ENCODE measurements around the gene FGFRL1.

The FGFRL1 gene

DNA sequence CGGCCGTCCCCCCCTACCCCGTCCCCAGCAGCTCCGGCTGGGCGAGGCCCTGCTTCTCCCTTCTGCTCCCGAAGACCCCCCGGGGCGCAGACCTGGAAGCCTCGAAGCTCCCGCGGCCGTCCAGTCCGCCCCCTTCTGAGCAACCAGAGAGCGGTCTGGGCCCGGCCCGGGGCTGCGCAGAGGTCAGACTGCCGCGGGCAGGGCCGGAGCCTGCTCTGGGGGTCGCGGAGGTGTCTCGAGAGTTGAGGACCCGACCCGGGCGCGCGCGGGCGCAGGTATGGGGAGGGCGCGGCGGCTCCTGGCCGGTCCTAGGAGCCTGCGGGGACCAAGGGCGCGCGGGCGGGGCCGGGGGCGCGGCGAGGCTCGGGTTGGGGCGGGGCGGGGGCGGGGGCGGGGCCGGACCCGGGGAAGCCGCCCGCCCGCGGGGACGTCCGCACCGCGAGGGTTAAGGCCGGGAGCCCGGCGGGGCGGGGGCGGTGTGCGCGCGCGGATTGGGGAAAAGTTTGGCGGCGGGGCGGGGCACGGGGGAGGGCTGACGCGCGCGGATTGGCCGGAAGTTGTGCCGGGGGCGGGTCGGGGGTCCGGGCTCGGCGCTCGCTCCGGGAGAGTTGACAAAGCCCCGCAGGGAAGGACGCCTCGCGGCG lies at the start of gene FGFRL1:
Gene FGFRL1, plus strand, starts transcription at position 605 of the 644 bp plus-strand sequence. CDS start 860 bp downstream, outside the sequence.
- ATAC-seq, result peak; percentile 73
- peak within 1 kb of the TSS; percentile 93 for H3K4me3 Mint-ChIP-seq
- no peaks in the 10 kb centered on the region for H3K36me3 Mint-ChIP-seq
- peak within 1 kb of the TSS; percentile 78 for H3K27ac Mint-ChIP-seq
- H3K9me3 Mint-ChIP-seq, result peaks cover 2% of the 10 kb centered on the region
- peaks cover 34% of the 10 kb centered on the region for H3K27me3 Mint-ChIP-seq
- peaks cover 36% of the 10 kb centered on the region for H3K4me1 Mint-ChIP-seq

DNA sequence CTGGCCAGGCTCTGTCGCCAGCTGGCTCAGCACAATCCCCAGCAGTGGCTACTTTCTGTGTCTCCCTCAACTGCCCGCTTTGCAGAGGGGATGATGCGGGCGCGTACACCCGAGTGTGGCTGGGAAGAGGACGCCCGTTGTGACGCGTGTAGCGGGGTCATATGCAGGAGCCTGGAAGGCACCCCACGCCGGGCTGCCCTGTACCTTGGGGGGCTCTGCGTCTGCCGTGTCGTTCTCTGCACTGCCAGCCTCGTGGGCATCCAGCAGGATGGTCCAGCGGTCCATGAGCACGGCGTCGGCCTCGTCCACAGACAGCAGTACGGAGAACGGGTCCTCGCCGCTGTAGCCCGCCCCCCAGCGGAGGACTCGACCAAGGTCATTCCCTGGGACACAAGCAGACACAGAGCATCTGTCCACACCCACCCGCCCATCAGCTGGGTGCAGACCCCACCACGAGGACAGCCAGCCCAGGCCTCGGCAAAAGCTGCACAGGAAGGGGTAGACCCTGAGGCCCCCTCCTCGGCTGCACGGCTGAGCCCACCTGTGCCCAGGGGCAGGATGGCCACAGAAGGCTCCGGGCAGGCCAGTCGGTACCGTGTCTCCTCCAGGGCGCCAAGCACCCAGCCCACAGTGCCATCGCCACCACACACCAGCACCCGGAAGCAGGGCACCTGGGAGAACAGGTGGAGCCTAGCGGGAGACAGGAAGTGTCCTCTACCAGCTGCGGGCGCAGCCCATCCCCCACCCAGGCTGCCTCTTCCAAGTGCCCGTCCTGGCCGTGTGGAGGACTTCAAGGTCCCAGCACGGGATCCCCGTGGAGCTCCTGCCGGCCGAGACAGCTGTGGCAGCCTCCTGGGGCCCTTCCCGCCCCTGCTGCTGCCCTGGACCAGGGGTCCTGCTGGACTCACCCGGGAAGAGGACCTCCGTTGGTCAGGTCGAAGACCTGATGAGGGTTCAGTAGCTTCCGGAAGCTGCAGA lies 48.9 kb upstream of the FGFRL1 start:
- no peak for ATAC-seq
- H3K36me3 Mint-ChIP-seq, result peaks cover 25% of the 10 kb centered on the region

GRCh38 chr4:963276-964225 lies 47.9 kb upstream of the FGFRL1 start:
- H3K9me3 Mint-ChIP-seq, result no peaks in the 10 kb centered on the region
- H3K36me3 Mint-ChIP-seq, result peaks cover 17% of the 10 kb centered on the region
- H3K27me3 Mint-ChIP-seq, result no peaks in the 10 kb centered on the region
- H3K27ac Mint-ChIP-seq, result no peak overlapping the region
- H3K4me1 Mint-ChIP-seq, result peaks cover under 1% of the 10 kb centered on the region
- ATAC-seq, result no peak
- no peak overlapping the region for H3K4me3 Mint-ChIP-seq

More for the DNA sequence above, 48.9 kb upstream of the FGFRL1 start:
- no peaks in the 10 kb centered on the region for H3K4me1 Mint-ChIP-seq
- H3K9me3 Mint-ChIP-seq, result no peaks in the 10 kb centered on the region
- no peaks in the 10 kb centered on the region for H3K27me3 Mint-ChIP-seq
- no peak overlapping the region for H3K4me3 Mint-ChIP-seq
- no peak overlapping the region for H3K27ac Mint-ChIP-seq

DNA sequence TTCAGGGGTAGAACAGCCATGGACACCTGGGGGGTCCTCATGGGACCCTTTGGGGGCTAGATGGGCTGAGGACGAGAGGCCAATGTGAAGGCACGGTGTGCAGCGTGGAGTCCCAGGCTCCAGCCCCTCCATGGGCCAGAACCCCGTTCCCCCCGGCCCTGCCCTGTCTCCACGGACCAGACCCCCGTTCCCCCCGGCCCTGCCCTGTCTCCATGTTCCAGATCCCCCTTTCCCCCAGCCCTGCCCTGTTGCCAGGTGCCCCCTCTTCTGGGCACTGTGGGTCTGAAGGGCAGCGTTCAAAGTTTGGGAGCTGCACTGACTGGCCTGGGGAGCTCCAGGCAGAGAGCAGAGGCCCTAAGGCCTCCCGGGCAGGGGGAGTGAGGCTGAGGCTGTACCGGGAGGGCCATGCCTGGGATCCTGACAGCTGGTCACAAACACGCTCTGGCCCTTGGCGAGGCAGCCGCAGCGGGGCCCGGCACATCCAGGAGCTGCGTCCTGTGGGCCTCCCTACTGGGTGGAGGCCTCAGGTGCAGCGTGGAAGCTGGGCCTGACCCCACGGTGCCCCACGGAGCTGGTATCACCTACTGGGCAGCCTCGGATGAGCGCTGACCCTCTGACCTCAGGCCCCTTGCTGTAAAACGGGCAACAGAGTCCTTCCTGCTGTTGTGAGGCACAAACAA lies 46.9 kb upstream of the FGFRL1 start:
- Mint-ChIP-seq H3K4me3 (no peak overlapping the region), H3K27me3 (no peaks in the 10 kb centered on the region)
- ATAC-seq, result no peak

DNA sequence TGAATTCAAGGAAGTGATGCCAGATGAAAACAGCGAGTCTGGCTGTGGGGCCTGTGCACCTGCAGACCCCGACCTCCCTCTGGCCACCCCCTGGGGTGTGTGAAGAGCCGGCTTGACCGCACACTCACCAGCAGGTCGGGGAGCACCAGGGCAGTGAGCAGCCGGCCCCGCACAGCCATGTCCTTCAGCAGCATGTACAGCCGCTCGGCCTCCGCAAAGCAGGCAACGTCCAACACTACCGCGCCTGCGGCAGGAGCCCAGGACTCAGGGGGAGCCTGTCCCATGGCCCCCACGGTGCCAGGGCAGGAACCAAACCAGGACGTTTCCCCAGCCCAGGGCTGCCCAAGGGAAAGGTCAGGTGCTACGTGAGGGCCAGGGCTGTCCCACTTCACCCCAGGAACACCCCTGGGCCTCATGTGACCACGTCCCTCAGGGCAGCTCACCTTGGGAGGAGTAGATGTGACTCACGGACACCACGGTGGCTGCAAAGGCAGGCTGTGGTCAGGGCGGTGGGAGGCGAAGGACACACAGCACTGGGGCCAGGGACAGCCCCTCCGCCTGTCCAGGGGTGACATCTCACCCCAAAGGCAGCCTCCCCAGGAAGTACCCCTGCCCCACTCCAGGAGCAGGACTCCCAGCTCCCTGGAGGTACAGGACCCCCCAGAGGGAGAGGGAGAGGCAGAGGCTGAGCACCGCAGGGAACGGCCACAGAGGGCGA lies 46.2 kb upstream of the FGFRL1 start:
- no peak for ATAC-seq

More for the DNA sequence above, 46.9 kb upstream of the FGFRL1 start:
- Mint-ChIP-seq H3K27ac (no peak overlapping the region), H3K36me3 (peaks cover 12% of the 10 kb centered on the region), H3K4me1 (peaks cover 7% of the 10 kb centered on the region), H3K9me3 (no peaks in the 10 kb centered on the region)

GRCh38 chr4:965766-966134 lies 45.7 kb upstream of the FGFRL1 start:
- Mint-ChIP-seq H3K9me3 (no peaks in the 10 kb centered on the region), H3K27ac (no peak overlapping the region), H3K36me3 (peaks cover 12% of the 10 kb centered on the region), H3K4me1 (peaks cover 7% of the 10 kb centered on the region), H3K27me3 (no peaks in the 10 kb centered on the region), H3K4me3 (no peak overlapping the region)
- ATAC-seq, result no peak

More for the DNA sequence above, 46.2 kb upstream of the FGFRL1 start:
- peaks cover 7% of the 10 kb centered on the region for H3K4me1 Mint-ChIP-seq
- no peaks in the 10 kb centered on the region for H3K27me3 Mint-ChIP-seq
- H3K9me3 Mint-ChIP-seq, result no peaks in the 10 kb centered on the region
- no peak overlapping the region for H3K4me3 Mint-ChIP-seq
- H3K27ac Mint-ChIP-seq, result no peak overlapping the region
- peaks cover 12% of the 10 kb centered on the region for H3K36me3 Mint-ChIP-seq

- no peak for ATAC-seq
Measured at GRCh38 chr4:966266-967112, 44.9 kb upstream of the FGFRL1 start.

GRCh38 chr4:967113-968104 lies 44.0 kb upstream of the FGFRL1 start:
- no peak overlapping the region for H3K4me3 Mint-ChIP-seq
- H3K9me3 Mint-ChIP-seq, result no peaks in the 10 kb centered on the region
- H3K4me1 Mint-ChIP-seq, result peaks cover 21% of the 10 kb centered on the region
- peak; percentile 43 for ATAC-seq
- no peaks in the 10 kb centered on the region for H3K27me3 Mint-ChIP-seq
- H3K36me3 Mint-ChIP-seq, result peaks cover 6% of the 10 kb centered on the region
- no peak overlapping the region for H3K27ac Mint-ChIP-seq

More at GRCh38 chr4:966266-967112, 44.9 kb upstream of the FGFRL1 start:
- no peaks in the 10 kb centered on the region for H3K27me3 Mint-ChIP-seq
- H3K9me3 Mint-ChIP-seq, result no peaks in the 10 kb centered on the region
- H3K27ac Mint-ChIP-seq, result no peak overlapping the region
- H3K36me3 Mint-ChIP-seq, result peaks cover 12% of the 10 kb centered on the region
- no peak overlapping the region for H3K4me3 Mint-ChIP-seq
- peaks cover 13% of the 10 kb centered on the region for H3K4me1 Mint-ChIP-seq

GRCh38 chr4:968221-968620 lies 43.2 kb upstream of the FGFRL1 start:
- H3K36me3 Mint-ChIP-seq, result peaks cover 4% of the 10 kb centered on the region
- H3K27ac Mint-ChIP-seq, result no peak overlapping the region
- H3K4me1 Mint-ChIP-seq, result peaks cover 21% of the 10 kb centered on the region
- H3K4me3 Mint-ChIP-seq, result peak overlapping the region; percentile 29
- H3K9me3 Mint-ChIP-seq, result no peaks in the 10 kb centered on the region
- no peaks in the 10 kb centered on the region for H3K27me3 Mint-ChIP-seq
- no peak for ATAC-seq

DNA sequence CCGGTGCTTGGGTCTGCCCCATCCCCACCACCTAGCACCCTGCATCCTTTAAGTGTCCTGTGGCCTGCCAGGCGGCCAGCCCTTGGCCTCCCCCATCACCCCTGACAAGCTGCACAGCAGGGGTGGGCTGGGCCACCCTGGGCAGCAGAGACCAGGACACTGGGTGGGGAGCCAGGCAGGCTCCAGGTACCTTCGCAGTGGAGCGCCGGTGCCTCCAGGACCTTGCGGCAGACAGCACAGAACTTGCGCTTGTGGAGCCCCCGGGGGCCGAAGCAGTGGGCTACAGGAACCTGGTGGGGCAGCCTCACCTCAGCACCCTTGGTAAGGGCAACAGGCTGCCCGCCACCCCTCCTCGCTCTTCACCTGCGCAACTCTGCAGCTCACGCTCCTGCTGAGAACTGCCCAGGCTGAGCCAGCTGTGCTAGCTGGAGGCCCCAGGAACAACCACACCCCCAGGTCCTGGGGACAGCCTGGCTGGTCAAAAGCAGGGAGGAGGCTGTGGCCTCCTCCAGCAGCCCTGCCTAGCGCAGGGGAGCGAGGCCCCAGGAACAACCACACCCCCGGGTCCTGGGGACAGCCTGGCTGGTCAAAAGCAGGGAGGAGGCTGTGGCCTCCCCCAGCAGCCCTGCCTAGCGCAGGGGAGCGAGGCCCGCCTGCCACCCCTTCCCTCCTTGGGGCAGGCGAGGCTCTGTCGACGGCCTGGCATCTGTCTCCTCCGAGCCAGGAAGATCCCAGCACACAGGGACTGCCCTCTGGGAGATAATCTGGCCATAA lies 42.6 kb upstream of the FGFRL1 start:
- H3K36me3 Mint-ChIP-seq, result peaks cover 4% of the 10 kb centered on the region

DNA sequence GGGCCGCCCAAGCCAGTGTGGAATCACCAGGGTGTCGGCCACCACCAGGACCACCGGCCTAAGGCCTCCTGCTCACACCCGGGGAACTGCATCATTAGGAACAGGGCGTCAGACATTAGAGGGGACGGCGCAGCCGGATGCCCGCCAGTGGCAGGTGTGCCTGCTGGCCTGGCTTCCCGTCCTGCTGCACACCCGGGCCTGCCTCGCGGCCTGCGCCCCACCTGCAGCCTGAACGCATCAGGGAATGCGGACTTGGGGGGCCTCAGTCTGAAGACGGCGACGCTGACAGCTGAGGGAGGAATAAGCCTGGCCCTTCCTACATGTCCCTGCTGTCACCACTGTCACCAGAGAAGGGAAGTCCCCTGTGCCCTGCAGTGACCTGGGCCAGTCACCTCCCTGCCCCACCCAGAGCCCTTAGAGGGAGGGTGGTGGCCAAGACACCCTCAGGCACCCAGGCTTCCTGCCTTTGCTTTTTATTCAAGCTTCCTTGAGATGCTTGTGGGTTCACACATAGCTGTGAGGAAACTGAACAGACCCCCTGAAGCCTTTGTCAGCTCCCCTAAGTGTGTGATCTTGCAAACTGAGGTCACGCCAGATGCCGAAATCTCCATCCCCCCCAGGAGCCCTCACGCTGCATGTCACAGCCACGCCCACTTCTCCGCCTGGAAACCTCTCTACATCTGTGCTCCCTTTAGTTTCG lies 41.2 kb upstream of the FGFRL1 start:
- Mint-ChIP-seq H3K27ac (no peak overlapping the region), H3K36me3 (peaks cover 4% of the 10 kb centered on the region), H3K9me3 (no peaks in the 10 kb centered on the region), H3K4me3 (no peak overlapping the region), H3K4me1 (peaks cover 21% of the 10 kb centered on the region), H3K27me3 (no peaks in the 10 kb centered on the region)
- no peak for ATAC-seq

More for the DNA sequence above, 42.6 kb upstream of the FGFRL1 start:
- peaks cover 21% of the 10 kb centered on the region for H3K4me1 Mint-ChIP-seq
- no peak overlapping the region for H3K27ac Mint-ChIP-seq
- no peak for ATAC-seq
- H3K27me3 Mint-ChIP-seq, result no peaks in the 10 kb centered on the region
- no peaks in the 10 kb centered on the region for H3K9me3 Mint-ChIP-seq
- peak overlapping the region; percentile 29 for H3K4me3 Mint-ChIP-seq

All from stimulated activated memory B cell treated with anti-CD40 and anti-IgM and Interleukin-4, amounts not matched to agents 10 μg/mL and 1 μg/mL and 100 μg/mL, for 72 hours (primary cell).